HepG2 (cell line): ENCODE measurements around the gene RREB1. TPM values are rescaled to one million over a fixed set of nuclear protein-coding genes. Genes with fewer than 3 reads are reported as not detected.

ENCODE experiments used
- ARNTL ChIP-seq: sonication (generic); formaldehyde crosslinking; IDR thresholded peaks from 2 replicates; pipeline ENCODE4 v1.4.0; 2020; ENCODE audit warnings: mild to moderate bottlenecking, missing genetic modification reagents
- POLR2AphosphoS5 ChIP-seq: IDR thresholded peaks from 2 replicates; pipeline ENCODE4 v1.6.1; 2012; ENCODE audit warnings: low read depth, low read length
- U2AF2 ChIP-seq: fragments of 200-400 bp; formaldehyde crosslinking; IDR thresholded peaks from 2 replicates; pipeline ENCODE4 v1.6.1; 2017; ENCODE audit warnings: low read depth, mild to moderate bottlenecking, low read length
- YEATS4 ChIP-seq: sonication (generic); formaldehyde crosslinking; IDR thresholded peaks from 2 replicates; pipeline ENCODE4 v1.4.0; 2020; ENCODE audit warnings: missing genetic modification reagents, borderline replicate concordance
- ZNF235 ChIP-seq: sonication (generic); formaldehyde crosslinking; IDR thresholded peaks from 2 replicates; pipeline ENCODE4 v1.8.1; 2023; ENCODE audit warnings: mild to moderate bottlenecking, missing genetic modification reagents, borderline replicate concordance
- ZNF274 ChIP-seq: sonication (generic); formaldehyde crosslinking; IDR thresholded peaks from 2 replicates; pipeline ENCODE4 v1.5.1; 2020; ENCODE audit warnings: mild to moderate bottlenecking, missing genetic modification reagents
- ZNF567 ChIP-seq: sonication (generic); formaldehyde crosslinking; IDR thresholded peaks from 2 replicates; pipeline ENCODE4 v1.8.1; 2023; ENCODE audit warnings: mild to moderate bottlenecking, missing genetic modification reagents, borderline replicate concordance
- ZNF569 ChIP-seq: sonication (generic); formaldehyde crosslinking; IDR thresholded peaks from 2 replicates; pipeline ENCODE4 v1.5.0; 2020; ENCODE audit warnings: mild to moderate bottlenecking, missing genetic modification reagents, moderate library complexity, borderline replicate concordance
- ZNF768 ChIP-seq: sonication (generic); formaldehyde crosslinking; IDR thresholded peaks from 2 replicates; pipeline ENCODE4 v1.4.0; 2020; ENCODE audit warnings: missing genetic modification reagents
- polyA plus RNA-seq, 8 experiments: library from polyadenylated mRNA; depleted of rRNA in 3 of 8; stranded (reverse) in 7 of 8; unstranded in 1 of 8; fragments of >200 nt; fragmentation: Illumina TruSeq in 4 of 8; extraction: Trizol in 4 of 8; gene quantifications; 2 replicates each; pipeline versions ENCODE4 v1.2.1 to v1.2.3, GENCODE V29; 2011 to 2016; ENCODE audit warnings: low read depth in 4 of 8, missing spikeins in 1 of 8, mixed read lengths in 1 of 8; ENCODE audit not compliant: insufficient read depth in 1 of 8
- total RNA-seq, 5 experiments: library from RNA; depleted of rRNA; stranded (reverse); fragments of >200 nt; fragmentation: Illumina TruSeq; extraction: Trizol; gene quantifications; 2 replicates each; pipeline ENCODE4 v1.2.3, GENCODE V29; 2016; ENCODE audit warnings: low read depth in 1 of 5
- TF ChIP-seq, protein P1 (sequence below): sonication (generic); formaldehyde crosslinking; IDR thresholded peaks from 2 replicates; pipeline ENCODE4 v1.8.1; 2023; ENCODE audit warnings: mild to moderate bottlenecking, missing genetic modification reagents
- TF ChIP-seq, protein P2 (sequence below): sonication (generic); formaldehyde crosslinking; IDR thresholded peaks from 2 replicates; pipeline ENCODE4 v1.4.0; 2020; ENCODE audit warnings: missing genetic modification reagents, borderline replicate concordance
- TF ChIP-seq, protein P3 (sequence below): sonication (generic); formaldehyde crosslinking; IDR thresholded peaks from 2 replicates; pipeline ENCODE4 v1.8.0; 2022; ENCODE audit warnings: missing genetic modification reagents, mild to moderate bottlenecking, inconsistent platforms, borderline replicate concordance
- TF ChIP-seq, protein P4 (sequence below), 2 experiments: fragments of 450-650 bp in 1 of 2; sonication (generic) in 1 of 2; formaldehyde crosslinking; IDR thresholded peaks; 2 replicates each; pipeline versions ENCODE4 v1.5.0 to v1.8.0; 2020 to 2022; ENCODE audit warnings: mild to moderate bottlenecking in 1 of 2, missing genetic modification reagents in 1 of 2
- TF ChIP-seq, protein P5 (sequence below): sonication (generic); formaldehyde crosslinking; IDR thresholded peaks from 2 replicates; pipeline ENCODE4 v1.5.1; 2020; ENCODE audit warnings: missing genetic modification reagents, mild to moderate bottlenecking, borderline replicate concordance
- TF ChIP-seq, protein P6 (sequence below): sonication (generic); formaldehyde crosslinking; IDR thresholded peaks from 2 replicates; pipeline ENCODE4 v1.8.1; 2023; ENCODE audit warnings: mild to moderate bottlenecking, missing genetic modification reagents, borderline replicate concordance

Gene RREB1
- total and polyA plus RNA-seq, 2 of the 13 experiments (the other 11 are each of a cell fraction or from before 2014, with no cell fraction given): 6.1 to 23.2 TPM

DNA sequence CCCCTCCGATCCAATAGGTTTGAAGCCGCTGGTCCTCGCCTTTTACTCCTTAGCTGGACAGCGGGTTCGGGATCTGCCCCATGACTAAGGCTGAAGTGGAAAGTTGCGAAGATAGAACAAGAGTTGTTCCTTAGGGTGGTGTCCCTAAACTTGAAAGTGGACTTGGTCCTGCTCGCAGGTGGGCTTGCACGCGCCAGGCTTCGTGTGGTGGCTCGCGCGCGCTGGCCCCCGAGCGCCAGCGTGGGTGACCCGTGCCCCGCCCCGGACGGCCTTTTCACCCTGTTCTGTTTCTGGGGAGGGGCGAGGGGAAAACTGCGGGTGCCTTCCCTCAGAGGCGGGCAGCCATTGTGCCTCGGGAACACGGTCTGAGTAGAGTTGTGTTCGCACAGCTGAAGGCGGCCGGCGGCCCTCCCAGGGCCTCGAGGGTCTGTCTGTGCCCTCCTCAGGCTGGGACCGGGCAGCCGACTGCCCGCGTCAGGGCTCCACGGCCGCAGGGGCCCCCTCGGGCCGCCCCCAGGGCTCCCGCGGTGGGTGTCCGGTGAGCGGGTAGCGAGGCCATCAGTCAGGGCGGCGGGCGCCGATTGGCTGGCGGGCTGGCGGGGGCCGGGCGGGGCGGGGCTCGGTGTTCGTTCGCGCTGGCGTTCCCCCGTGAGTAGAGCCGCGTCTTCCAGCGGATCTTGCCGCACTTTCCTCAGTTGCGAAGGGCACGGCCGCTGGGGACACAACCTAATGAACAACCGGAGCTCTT is 33.0 kb downstream of the RREB1 start (continued):
- TF ChIP-seq, protein P1, sequence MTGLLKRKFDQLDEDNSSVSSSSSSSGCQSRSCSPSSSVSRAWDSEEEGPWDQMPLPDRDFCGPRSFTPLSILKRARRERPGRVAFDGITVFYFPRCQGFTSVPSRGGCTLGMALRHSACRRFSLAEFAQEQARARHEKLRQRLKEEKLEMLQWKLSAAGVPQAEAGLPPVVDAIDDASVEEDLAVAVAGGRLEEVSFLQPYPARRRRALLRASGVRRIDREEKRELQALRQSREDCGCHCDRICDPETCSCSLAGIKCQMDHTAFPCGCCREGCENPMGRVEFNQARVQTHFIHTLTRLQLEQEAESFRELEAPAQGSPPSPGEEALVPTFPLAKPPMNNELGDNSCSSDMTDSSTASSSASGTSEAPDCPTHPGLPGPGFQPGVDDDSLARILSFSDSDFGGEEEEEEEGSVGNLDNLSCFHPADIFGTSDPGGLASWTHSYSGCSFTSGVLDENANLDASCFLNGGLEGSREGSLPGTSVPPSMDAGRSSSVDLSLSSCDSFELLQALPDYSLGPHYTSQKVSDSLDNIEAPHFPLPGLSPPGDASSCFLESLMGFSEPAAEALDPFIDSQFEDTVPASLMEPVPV (CRISPR knock-in tag): peak; percentile 92; the same call in 1 of the 2 replicates
- TF ChIP-seq YEATS4: peak; percentile 76; the same call in 1 of the 2 replicates
- TF ChIP-seq, protein P2, sequence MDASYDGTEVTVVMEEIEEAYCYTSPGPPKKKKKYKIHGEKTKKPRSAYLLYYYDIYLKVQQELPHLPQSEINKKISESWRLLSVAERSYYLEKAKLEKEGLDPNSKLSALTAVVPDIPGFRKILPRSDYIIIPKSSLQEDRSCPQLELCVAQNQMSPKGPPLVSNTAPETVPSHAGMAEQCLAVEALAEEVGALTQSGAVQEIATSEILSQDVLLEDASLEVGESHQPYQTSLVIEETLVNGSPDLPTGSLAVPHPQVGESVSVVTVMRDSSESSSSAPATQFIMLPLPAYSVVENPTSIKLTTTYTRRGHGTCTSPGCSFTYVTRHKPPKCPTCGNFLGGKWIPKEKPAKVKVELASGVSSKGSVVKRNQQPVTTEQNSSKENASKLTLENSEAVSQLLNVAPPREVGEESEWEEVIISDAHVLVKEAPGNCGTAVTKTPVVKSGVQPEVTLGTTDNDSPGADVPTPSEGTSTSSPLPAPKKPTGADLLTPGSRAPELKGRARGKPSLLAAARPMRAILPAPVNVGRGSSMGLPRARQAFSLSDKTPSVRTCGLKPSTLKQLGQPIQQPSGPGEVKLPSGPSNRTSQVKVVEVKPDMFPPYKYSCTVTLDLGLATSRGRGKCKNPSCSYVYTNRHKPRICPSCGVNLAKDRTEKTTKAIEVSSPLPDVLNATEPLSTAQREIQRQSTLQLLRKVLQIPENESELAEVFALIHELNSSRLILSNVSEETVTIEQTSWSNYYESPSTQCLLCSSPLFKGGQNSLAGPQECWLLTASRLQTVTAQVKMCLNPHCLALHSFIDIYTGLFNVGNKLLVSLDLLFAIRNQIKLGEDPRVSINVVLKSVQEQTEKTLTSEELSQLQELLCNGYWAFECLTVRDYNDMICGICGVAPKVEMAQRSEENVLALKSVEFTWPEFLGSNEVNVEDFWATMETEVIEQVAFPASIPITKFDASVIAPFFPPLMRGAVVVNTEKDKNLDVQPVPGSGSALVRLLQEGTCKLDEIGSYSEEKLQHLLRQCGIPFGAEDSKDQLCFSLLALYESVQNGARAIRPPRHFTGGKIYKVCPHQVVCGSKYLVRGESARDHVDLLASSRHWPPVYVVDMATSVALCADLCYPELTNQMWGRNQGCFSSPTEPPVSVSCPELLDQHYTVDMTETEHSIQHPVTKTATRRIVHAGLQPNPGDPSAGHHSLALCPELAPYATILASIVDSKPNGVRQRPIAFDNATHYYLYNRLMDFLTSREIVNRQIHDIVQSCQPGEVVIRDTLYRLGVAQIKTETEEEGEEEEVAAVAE (CRISPR knock-in tag): no peak
- peak; percentile 39; the same call in 1 of the 2 replicates for TF ChIP-seq ARNTL (CRISPR knock-in tag)
- peak; percentile 91 for TF ChIP-seq POLR2AphosphoS5
- TF ChIP-seq, protein P3, sequence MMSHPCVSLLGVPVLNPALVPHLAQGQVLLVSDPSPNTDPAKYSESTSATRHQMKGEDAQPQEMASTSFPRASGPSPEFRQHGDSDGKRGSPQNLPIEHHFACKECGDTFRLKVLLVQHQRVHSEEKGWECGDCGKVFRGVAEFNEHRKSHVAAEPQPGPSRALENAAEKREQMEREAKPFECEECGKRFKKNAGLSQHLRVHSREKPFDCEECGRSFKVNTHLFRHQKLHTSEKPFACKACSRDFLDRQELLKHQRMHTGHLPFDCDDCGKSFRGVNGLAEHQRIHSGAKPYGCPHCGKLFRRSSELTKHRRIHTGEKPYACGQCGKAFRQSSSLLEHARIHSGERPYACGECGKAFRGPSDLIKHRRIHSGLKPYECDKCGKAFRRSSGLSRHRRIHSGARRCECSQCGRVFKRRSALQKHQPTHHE: 0 out of 2 replicates have a peak, but pooled peaks have one; percentile 83
- TF ChIP-seq, protein P4, sequence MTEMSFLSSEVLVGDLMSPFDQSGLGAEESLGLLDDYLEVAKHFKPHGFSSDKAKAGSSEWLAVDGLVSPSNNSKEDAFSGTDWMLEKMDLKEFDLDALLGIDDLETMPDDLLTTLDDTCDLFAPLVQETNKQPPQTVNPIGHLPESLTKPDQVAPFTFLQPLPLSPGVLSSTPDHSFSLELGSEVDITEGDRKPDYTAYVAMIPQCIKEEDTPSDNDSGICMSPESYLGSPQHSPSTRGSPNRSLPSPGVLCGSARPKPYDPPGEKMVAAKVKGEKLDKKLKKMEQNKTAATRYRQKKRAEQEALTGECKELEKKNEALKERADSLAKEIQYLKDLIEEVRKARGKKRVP (CRISPR knock-in tag; IDR thresholded peaks at IDR 0.05): no peak; a peak in 2 of 4 replicates
- TF ChIP-seq U2AF2: no peak
- TF ChIP-seq, protein P5, sequence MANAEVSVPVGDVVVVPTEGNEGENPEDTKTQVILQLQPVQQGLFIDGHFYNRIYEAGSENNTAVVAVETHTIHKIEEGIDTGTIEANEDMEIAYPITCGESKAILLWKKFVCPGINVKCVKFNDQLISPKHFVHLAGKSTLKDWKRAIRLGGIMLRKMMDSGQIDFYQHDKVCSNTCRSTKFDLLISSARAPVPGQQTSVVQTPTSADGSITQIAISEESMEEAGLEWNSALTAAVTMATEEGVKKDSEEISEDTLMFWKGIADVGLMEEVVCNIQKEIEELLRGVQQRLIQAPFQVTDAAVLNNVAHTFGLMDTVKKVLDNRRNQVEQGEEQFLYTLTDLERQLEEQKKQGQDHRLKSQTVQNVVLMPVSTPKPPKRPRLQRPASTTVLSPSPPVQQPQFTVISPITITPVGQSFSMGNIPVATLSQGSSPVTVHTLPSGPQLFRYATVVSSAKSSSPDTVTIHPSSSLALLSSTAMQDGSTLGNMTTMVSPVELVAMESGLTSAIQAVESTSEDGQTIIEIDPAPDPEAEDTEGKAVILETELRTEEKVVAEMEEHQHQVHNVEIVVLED (CRISPR knock-in tag): peak; percentile 39; the same call in 1 of the 2 replicates
- TF ChIP-seq, protein P6, sequence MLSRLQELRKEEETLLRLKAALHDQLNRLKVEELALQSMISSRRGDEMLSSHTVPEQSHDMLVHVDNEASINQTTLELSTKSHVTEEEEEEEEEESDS (CRISPR knock-in tag): peak; percentile 86
- peak; percentile 94; the same call in 1 of the 2 replicates for TF ChIP-seq ZNF235 (CRISPR knock-in tag)
- peak; percentile 97 for TF ChIP-seq ZNF274 (CRISPR knock-in tag)
- no peak for TF ChIP-seq ZNF567 (CRISPR knock-in tag)
- TF ChIP-seq ZNF569 (CRISPR knock-in tag): no peak
- TF ChIP-seq ZNF768 (CRISPR knock-in tag): peak; percentile 75; the same call in 1 of the 2 replicates
